Skin epidermis (tissue), 12 donors: ENCODE measurements around the gene UPK1B.

Experiments
- H3K27ac ChIP-seq, 21 experiments: fragments of 200-600 bp; sonication (generic) in 11 of 21; one replicate each; pipeline ENCODE4 v1.5.0; 2020; ENCODE audit warnings: mild to moderate bottlenecking in 3 of 21, inconsistent platforms in 2 of 21, moderate library complexity in 2 of 21
- H3K4me3 ChIP-seq, 7 experiments: fragments of 200-600 bp; sonication (generic) in 2 of 7; one replicate each; pipeline ENCODE4 v1.5.0; 2020; ENCODE audit warnings: inconsistent platforms in 2 of 7, mild to moderate bottlenecking in 2 of 7, moderate library complexity in 1 of 7

UPK1B gene

DNA sequence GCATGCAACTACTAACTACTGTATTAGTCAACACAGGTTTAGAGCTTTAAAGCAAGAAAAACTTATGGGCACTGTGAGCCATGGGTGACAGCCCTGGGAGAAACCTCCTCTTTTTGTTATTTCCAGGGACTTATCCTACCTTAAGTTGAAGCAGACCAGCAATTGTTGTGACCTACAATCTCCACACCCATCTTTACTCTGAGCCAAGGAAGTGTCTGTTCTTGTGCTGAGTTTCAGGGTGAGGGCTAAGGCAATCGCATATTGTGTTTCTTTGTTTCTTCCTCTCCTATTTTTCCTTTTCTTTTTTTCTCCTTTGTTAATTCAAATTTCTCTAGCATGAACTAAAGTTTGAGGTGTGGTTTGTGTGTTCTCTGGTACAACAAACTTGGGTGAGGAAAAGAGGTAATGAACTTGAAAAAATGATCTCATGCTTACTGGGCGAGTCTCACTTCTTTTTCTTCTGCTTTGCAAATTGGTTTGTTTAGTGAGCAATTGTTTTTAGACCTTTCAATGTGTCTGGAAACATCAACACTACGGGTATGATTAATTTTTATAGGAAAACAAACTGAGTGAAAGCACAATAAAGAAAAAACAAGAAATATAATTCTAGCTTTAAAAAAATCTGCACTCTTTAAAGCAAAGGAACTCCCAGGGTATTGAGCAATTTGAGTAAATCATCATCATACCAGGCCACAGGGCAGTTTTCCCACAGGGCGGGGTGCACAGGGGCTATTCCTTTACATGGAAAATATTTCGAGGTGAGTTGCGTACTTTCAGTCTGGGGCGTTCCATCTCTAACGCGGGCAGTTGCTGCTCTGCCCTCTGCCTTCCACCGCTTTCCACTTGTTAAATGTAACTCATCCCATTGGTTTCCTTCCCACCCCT lies 2.7 kb downstream of the UPK1B start:
- Histone ChIP-seq H3K27ac (no peak overlapping the region), H3K4me3 (no peak overlapping the region)

DNA sequence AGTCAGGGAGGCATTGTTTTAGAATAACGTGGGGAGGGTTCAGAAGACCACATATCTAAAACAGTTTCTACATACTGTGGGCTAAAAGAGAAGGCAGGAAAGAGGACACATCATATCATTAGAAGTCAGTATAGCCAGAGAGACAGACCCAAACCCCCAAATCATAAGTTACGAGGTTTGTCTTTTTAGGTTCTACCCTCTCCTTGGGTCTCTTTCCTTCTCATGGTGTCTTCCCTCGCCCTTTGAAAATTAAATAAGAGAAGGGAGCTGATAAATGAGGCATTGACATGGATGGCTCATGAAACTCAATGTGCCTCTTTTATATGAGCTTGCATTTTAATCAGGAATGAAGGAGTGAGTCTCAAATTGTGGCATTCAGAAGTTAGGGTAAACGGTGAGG lies 3.4 kb downstream of the UPK1B start:
- Histone ChIP-seq H3K27ac (no peak overlapping the region), H3K4me3 (no peak overlapping the region)

- H3K4me3 ChIP-seq: no peak overlapping the region
- no peak overlapping the region for H3K27ac ChIP-seq
These were observed 3.9 kb downstream of the UPK1B start for GRCh38 chr3:119177321-119177720.

DNA sequence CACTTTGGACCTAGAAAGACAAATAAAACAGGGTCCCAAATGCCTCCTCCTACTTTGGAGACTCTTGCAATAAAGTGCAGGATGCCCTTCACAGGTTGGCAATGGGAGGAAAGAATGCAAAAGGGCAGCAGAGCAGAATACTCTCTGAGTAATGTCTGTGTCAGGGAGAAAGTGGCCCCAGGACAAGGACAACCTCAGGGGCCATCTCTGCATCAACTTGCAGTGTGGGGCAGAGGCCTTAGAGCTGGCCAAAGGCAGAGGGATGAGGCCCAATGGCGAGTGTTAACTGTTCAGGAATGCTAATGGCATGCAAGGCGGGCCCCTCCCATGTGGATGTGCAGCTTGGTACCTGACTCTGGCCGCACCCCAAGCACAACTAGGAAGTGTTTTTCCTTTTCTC lies 8.4 kb downstream of the UPK1B start:
- Histone ChIP-seq H3K27ac (no peak overlapping the region), H3K4me3 (no peak overlapping the region)

GRCh38 chr3:119184111-119184510 lies 10.7 kb downstream of the UPK1B start:
- H3K4me3 ChIP-seq: no peak overlapping the region
- no peak overlapping the region for H3K27ac ChIP-seq

- H3K27ac ChIP-seq: no peak overlapping the region
- no peak overlapping the region for H3K4me3 ChIP-seq
These were observed 11.6 kb downstream of the UPK1B start for GRCh38 chr3:119184796-119185570.

- Histone ChIP-seq H3K4me3 (no peak overlapping the region), H3K27ac (no peak overlapping the region)
These were observed 13.9 kb downstream of the UPK1B start for GRCh38 chr3:119187266-119187665.

GRCh38 chr3:119191800-119192199 lies 18.4 kb downstream of the UPK1B start:
- Histone ChIP-seq H3K27ac (no peak overlapping the region), H3K4me3 (no peak overlapping the region)

DNA sequence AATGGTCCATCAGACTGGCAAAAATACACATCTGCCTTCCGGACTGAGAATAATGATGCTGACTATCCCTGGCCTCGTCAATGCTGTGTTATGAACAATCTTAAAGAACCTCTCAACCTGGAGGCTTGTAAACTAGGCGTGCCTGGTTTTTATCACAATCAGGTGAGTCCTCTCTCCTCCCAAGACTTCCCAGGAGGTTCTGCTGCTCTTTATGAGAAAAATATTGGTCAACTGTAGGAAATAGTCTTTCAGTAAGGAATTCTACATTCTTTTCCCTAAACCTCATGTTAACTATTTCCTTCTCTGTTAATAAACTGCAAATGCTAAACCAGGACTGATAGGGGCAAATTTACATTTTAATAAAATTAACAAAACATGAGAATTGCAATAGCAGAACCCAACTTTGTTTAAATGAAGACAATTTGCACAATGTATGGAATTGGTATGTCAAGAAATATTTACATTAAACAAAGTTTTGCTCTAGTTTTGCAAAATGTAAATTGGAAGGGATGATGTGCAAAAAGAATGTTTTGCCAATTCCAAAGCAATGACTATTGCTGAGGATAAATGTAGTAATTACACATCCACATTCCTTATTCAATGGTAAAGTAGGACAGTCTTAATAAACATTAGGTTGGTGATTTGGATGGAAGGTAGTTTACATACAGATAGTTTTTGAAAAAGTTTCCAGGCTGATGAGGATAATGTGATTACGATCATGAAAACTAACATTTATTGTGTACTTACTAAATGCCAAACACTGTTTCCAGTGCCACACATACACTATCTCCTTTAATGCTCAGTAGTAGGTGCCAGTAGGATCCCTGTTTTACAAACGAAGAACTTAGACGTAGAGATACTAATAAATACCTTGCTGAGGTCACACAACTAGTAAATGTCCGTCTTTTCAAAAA lies 21.1 kb downstream of the UPK1B start:
- Histone ChIP-seq H3K4me3 (no peak overlapping the region), H3K27ac (no peak overlapping the region)

DNA sequence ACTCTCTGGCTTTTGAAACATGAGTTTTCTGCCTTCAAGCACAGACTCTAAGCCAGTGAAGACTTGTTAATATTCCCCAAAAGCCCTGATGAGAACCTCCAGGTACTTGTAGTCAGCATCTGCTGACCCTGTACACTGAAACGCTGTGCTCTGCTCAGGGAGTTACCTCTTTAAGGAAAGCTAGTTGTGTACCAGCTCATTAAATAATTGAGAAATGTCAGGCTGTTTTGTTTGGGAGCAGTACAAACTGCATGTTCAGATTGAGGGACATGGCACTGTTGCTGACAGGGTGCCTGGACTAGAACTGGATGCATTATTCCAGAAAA lies 21.7 kb downstream of the UPK1B start:
- H3K27ac ChIP-seq: no peak overlapping the region
- H3K4me3 ChIP-seq: no peak overlapping the region

GRCh38 chr3:119195911-119196310 lies 22.5 kb downstream of the UPK1B start:
- Histone ChIP-seq H3K4me3 (no peak overlapping the region), H3K27ac (no peak overlapping the region)

GRCh38 chr3:119205209-119205608 lies 31.8 kb downstream of the UPK1B start:
- no peak overlapping the region for H3K27ac ChIP-seq
- H3K4me3 ChIP-seq: no peak overlapping the region

GRCh38 chr3:119205685-119206084 lies 32.3 kb downstream of the UPK1B start:
- no peak overlapping the region for H3K27ac ChIP-seq
- H3K4me3 ChIP-seq: no peak overlapping the region

DNA sequence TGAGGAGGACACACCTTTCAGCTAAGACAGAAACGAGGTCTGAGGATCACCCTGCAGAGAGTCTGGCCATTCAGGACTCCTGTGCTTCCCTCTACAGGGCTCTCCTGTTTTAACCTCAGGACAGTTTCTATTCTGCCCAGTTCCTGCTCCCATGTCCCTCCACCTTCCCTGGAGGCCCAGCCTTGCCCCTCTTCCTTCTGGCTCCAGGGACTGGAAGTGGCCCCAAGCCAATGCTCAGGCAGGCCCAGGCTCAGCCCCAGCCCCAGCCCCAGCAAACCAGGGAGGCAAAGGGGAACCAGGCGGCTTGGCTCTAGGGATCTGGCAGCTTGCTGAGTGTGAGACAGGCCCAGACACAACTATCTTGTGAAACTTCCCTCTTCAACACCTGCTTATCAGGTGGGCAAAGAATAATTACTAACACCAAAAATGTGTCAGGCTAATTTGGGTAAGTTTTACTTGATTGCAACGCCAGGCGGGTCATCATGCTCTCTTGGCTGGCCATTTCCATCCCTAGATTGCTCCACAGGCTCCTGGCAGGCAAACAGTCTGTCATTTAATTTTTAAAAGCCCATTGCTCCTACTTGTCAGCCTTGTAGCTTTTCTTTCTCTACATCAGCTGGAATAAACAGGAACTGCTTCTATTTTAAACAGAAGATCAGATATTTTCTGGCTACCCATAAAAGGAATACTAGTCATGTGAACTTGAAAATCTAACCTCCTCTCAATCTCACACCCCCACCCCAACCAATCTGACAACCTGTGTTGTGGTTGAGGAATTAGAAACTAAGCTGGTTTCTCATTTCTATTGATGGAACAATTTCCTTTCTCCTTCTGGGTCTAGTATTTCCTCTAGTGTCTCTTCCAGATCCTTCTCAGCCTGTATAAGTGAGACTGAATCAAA lies 33.5 kb downstream of the UPK1B start:
- Histone ChIP-seq H3K4me3 (no peak overlapping the region), H3K27ac (peak overlapping the region in 1 of 21 experiments; percentile 2)

GRCh38 chr3:119207512-119207875 lies 34.1 kb downstream of the UPK1B start:
- no peak overlapping the region for H3K27ac ChIP-seq
- no peak overlapping the region for H3K4me3 ChIP-seq

DNA sequence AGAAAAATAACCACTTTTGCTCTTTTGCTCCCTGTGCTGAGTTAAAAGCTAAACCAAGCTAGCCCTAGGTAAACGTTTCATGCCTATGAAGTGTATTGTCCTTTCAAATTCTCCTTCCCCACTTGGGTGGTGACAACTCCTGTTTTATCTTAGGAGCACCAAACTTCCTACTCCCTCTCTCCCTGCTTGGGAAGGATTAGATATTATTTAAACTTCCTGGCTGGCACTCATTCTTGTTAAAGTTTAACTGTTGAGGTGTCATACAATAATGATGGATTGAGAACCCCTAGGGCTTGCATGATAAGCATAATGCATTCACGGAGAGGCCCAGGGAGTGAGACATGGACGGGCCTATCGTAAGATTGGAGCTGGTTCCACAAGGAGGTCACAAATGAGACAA lies 37.8 kb downstream of the UPK1B start:
- Histone ChIP-seq H3K4me3 (no peak overlapping the region), H3K27ac (no peak overlapping the region)

- Histone ChIP-seq H3K4me3 (no peak overlapping the region), H3K27ac (no peak overlapping the region)
These were observed 38.4 kb downstream of the UPK1B start for GRCh38 chr3:119211803-119212202.

GRCh38 chr3:119219069-119219468 lies 45.7 kb downstream of the UPK1B start:
- Histone ChIP-seq H3K4me3 (no peak overlapping the region), H3K27ac (no peak overlapping the region)

DNA sequence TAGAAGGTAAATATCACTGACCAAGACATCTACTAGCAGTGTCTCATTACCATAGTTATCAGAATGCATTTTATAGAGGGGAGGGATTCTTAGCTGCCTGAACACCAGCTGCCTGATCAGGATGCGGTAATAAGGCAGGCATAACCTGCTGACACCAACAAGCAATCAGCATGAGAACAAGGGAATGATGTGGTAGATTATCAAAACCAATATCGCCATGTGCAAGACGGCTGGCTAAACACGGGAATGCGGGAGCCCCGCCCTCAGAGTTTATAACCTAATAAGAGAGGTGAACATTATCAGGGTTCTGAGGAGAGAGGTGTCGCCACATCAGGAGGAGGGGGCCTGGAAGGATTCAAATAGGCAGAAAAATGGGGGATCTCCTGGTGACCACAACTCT lies 46.8 kb downstream of the UPK1B start:
- H3K27ac ChIP-seq: no peak overlapping the region
- no peak overlapping the region for H3K4me3 ChIP-seq
